Left colon (tissue), 2 donors: ENCODE data around the gene COQ5. TPM values are rescaled to one million over a fixed set of nuclear protein-coding genes. Genes with fewer than 3 reads are reported as not detected.
A peak's percentile ranks its signal among the peaks of the same experiment; 100 is the strongest.

Experiments used
- ATAC-seq: fragments of 200-7000 bp; cut with Tn5 transposase; one replicate; pipeline ENCODE4 v1.9.1; 2020; ENCODE audit warnings: mild to moderate bottlenecking, moderate library complexity
- DNase-seq, 2 donors: peaks; one replicate each; pipeline ENCODE4 v3.0.0-alpha.2; 2020
- intact Hi-C, 2 donors: fragments of 100-400 bp; cut with DNase I in 1 of 2; cut with micrococcal nuclease in 1 of 2; formaldehyde crosslinking; loops; one replicate each; pipeline versions ENCODE4 v1.11.2 to v1.14.0; 2022; cut with DNase I, micrococcal nuclease
- long read RNA-seq: library from polyadenylated mRNA; unstranded; transcript quantifications from one replicate; pipeline ENCODE4 v2.0.0, GENCODE V29; 2021
- total RNA-seq, 2 donors: library from RNA; stranded (reverse); fragmentation: NEBNext Ultra II Directional; extraction: Animal tissue kit (Norgen Biotek cat#: 25700); gene quantifications; one replicate each; pipeline ENCODE4 v1.2.1, GENCODE V29; 2021
- donor health status: DM: no; HTN: no; CAD: no.
- donor health status: DM: yes; HTN: yes; CAD: no.

COQ5 gene
- 10 to 100 TPM; 31.2 to 35.1 TPM for total RNA-seq
- long read RNA-seq, transcript COQ5-201 (7 exons, 1,535 nt): major isoform, 71 of 78 reads
- long read RNA-seq, partial matches to known transcripts: 2 of 78 reads
- long read RNA-seq, other reads (novel, unspliced or antisense): 5 of 78 reads

- ATAC-seq: peak; percentile 89
- peak; percentile 89 to 93 for DNase-seq
These were observed at the start of gene COQ5 for GRCh38 chr12:120528861-120529525. TSS of gene COQ5 (minus strand) at chr12:120529158. CDS start at chr12:120529141, 17 bp downstream.

GRCh38 chr12:120574106-120574505 lies 45.1 kb upstream of the COQ5 start:
- ATAC-seq (no peak), DNase-seq (no peak)
- intact Hi-C loops: no loop called here

More at GRCh38 chr12:120528861-120529525, at the start of gene COQ5:
- intact Hi-C loops: no loop called here

- no peak for DNase-seq
- intact Hi-C loops: no loop called here
- ATAC-seq: no peak
These were observed 44.6 kb upstream of the COQ5 start for GRCh38 chr12:120573560-120573959.

- ATAC-seq (no peak), DNase-seq (no peak)
- intact Hi-C loops: no loop called here
These were observed 42.3 kb upstream of the COQ5 start for GRCh38 chr12:120571299-120571698.

GRCh38 chr12:120563495-120563894 lies 34.5 kb upstream of the COQ5 start:
- intact Hi-C loops: no loop called here
- ATAC-seq: peak; percentile 19
- DNase-seq: no peak

GRCh38 chr12:120562906-120563305 lies 33.9 kb upstream of the COQ5 start:
- ATAC-seq: no peak
- intact Hi-C loops: no loop called here
- peak in 1 of 2 donors; percentile 45 for DNase-seq

- DNase-seq (no peak), ATAC-seq (no peak)
- intact Hi-C loops: no loop called here
These were observed 28.6 kb upstream of the COQ5 start for GRCh38 chr12:120557589-120557988.

- no peak for DNase-seq
- intact Hi-C loops: no loop called here
- no peak for ATAC-seq
These were observed 25.7 kb upstream of the COQ5 start for GRCh38 chr12:120554678-120555077.

- DNase-seq (no peak), ATAC-seq (peak; percentile 62)
- intact Hi-C loops: no loop called here
These were observed 17.1 kb upstream of the COQ5 start for GRCh38 chr12:120546050-120546386.

- DNase-seq (no peak), ATAC-seq (no peak)
- intact Hi-C loops: no loop called here
These were observed 15.7 kb upstream of the COQ5 start for GRCh38 chr12:120544691-120545090.

- intact Hi-C loops: no loop called here
- no peak for DNase-seq
- ATAC-seq: no peak
These were observed 13.2 kb upstream of the COQ5 start for GRCh38 chr12:120542166-120542565.

- DNase-seq (no peak), ATAC-seq (no peak)
- intact Hi-C loops: no loop called here
These were observed 11.5 kb upstream of the COQ5 start for GRCh38 chr12:120540445-120540844.

- intact Hi-C loops: no loop called here
- DNase-seq (no peak), ATAC-seq (no peak)
These were observed 10.3 kb upstream of the COQ5 start for GRCh38 chr12:120539303-120539702.

GRCh38 chr12:120538281-120539156 lies 9.6 kb upstream of the COQ5 start:
- ATAC-seq (peak; percentile 73), DNase-seq (peak; percentile 71 to 78)
- intact Hi-C loops: no loop called here

GRCh38 chr12:120537856-120538220 lies 8.9 kb upstream of the COQ5 start:
- DNase-seq (no peak), ATAC-seq (no peak)
- intact Hi-C loops: no loop called here

GRCh38 chr12:120536064-120536791 lies 7.3 kb upstream of the COQ5 start:
- ATAC-seq: peak; percentile 31
- DNase-seq: peak in 1 of 2 donors; percentile 41
- intact Hi-C loops: no loop called here

- ATAC-seq (peak; percentile 54), DNase-seq (peak; percentile 51 to 69)
- intact Hi-C loops: no loop called here
These were observed 6.0 kb upstream of the COQ5 start for GRCh38 chr12:120534703-120535655.

- ATAC-seq (peak; percentile 61), DNase-seq (peak; percentile 78 to 80)
- intact Hi-C loops: no loop called here
These were observed 5.3 kb upstream of the COQ5 start, which contains the start of gene RNF10 for GRCh38 chr12:120534203-120534702. TSS of gene RNF10 (plus strand) at chr12:120534356. CDS start at chr12:120534812, 456 bp downstream.
